Astrocyte of the spinal cord (primary cell): ENCODE measurements around the gene PGAP1.

Source experiments
- DNase-seq: peaks from one replicate; pipeline ENCODE4 v3.0.0; 2011; ENCODE audit warnings: low read depth, low spot score
- H3K4me3 ChIP-seq: 2 replicates; pipeline ENCODE4 v1.5.1; 2011; ENCODE audit warnings: low read depth, mild to moderate bottlenecking, low read length, moderate library complexity
- in situ Hi-C: cut with HindIII; loops from 2 replicates; pipeline ENCODE4 v1.10.0; 2017; ENCODE audit warnings: low sequenced_read_pairs
- TF ChIP-seq, protein P1 (sequence below): IDR thresholded peaks from 2 replicates; pipeline ENCODE4 v1.5.1; 2012; ENCODE audit warnings: low read depth, mild to moderate bottlenecking, low read length, inconsistent platforms

Gene PGAP1

DNA sequence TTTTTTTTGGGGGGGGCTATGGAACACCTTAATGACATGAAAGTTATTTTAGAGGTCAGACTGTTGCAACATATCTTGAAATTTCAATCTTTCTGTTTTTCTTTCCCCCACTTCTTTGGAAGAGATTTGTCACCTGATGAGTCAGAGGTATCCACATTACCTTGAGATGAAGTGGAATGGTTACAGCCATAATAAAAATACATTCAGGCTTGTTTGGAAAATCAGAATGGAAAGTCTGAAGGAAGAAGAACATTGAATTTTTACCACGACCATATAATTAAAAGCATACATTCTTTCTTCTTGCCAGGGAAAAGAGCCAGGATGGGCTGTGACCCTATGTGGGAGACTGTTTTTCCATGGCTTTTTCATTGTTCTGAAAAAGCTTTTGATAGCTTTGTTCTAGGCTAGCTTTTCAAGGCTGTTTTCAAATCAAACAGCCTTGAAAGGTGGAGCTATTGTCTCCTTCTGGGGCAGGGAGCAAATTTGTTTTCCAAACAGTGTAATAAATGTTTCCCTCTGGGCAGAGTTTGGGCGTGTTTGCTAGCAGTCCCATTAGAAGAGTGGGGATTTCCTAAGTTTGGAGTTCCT, 124.7 kb downstream of the PGAP1 start:
- TF ChIP-seq, protein P1, sequence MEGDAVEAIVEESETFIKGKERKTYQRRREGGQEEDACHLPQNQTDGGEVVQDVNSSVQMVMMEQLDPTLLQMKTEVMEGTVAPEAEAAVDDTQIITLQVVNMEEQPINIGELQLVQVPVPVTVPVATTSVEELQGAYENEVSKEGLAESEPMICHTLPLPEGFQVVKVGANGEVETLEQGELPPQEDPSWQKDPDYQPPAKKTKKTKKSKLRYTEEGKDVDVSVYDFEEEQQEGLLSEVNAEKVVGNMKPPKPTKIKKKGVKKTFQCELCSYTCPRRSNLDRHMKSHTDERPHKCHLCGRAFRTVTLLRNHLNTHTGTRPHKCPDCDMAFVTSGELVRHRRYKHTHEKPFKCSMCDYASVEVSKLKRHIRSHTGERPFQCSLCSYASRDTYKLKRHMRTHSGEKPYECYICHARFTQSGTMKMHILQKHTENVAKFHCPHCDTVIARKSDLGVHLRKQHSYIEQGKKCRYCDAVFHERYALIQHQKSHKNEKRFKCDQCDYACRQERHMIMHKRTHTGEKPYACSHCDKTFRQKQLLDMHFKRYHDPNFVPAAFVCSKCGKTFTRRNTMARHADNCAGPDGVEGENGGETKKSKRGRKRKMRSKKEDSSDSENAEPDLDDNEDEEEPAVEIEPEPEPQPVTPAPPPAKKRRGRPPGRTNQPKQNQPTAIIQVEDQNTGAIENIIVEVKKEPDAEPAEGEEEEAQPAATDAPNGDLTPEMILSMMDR, result no peak
- in situ Hi-C loops, result no loop called here
- no peak overlapping the region for H3K4me3 ChIP-seq
- DNase-seq, result peak; percentile 32

DNA sequence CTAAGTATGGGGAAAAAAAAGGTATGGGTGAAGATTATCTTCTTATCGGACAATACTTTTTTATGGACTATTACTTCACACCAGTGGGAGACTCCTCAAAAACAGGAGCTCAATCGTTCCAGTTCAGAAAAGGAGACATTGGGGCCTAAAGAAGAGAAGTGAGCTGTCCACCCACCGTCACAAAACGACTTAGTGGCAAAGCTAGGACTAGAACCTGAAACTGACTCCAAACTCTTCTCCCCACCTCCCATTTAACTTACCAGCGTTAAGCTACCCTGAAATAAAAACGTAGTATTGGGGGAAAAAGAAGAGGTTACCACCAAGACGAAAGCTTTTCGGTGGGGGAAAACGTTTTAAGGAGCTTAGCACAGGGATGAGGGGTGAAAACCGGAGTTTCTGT, 127.5 kb downstream of the PGAP1 start:
- H3K4me3 ChIP-seq, result peak overlapping the region; percentile 77
- in situ Hi-C loops, result no loop called here
- DNase-seq, result no peak
- TF ChIP-seq, protein P1, result no peak

DNA sequence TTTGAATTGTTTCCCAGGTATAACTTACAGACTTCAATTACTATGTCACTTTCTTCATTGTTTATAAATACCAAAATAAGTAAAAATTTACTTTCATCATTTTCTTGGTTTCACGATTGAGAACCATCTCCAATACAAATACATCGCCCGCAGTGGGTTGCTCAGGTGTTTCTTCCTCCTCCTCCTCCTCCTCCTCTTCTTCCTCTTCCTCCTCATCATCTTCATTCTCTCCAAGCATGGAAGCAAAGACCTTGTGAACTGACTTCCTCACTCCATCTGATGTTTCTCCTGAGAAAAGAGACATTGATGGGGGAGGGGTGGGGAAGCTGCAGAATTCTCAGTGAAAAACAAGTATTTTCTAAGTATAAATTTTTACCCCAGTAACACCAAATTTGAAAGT, 133.6 kb downstream of the PGAP1 start:
- TF ChIP-seq, protein P1, result no peak
- no peak for DNase-seq
- in situ Hi-C loops, result no loop called here
- no peak overlapping the region for H3K4me3 ChIP-seq

DNA sequence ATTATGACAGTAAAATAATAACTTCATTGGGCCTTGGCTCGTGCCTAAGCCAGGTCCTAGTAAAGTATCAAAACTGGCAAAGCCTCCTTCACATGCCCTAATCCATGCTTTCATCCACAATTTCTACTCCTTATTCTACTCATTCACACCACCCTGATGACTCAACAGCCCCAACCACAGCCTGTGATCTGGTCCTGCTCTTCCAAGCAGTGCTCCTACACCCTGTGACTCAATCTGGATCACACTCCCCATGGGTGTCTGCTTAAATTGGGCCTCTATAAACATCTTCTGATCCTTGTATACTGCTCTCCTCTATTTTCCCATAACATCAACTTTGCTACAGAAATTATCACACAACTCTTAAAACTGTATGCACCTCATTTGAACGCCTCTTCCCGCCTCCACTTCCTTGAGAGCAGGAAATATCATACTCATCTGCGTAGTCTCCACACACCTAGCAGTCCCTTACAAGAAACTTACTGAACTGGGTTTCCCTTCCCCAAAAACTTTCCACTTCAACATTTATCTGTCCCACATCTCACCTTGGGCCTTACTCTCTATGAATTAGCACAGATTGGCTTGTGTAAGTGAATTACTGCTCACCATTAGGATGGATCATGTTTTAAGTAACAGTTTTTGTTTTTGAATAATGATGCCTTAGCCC, 142.9 kb downstream of the PGAP1 start:
- H3K4me3 ChIP-seq, result no peak overlapping the region
- in situ Hi-C loops, result no loop called here
- peak; percentile 47 for DNase-seq
- TF ChIP-seq, protein P1, result no peak
